ENCODE measurements around the gene FANK1. TPM values are rescaled to one million over a fixed set of nuclear protein-coding genes. Genes with fewer than 3 reads are reported as not detected.
"Not testable (repeated sequence)": the region's sequence is repeated elsewhere in the genome, so short reads cannot be mapped to it uniquely, and the experiment has no call there.

The FANK1 gene
- total RNA-seq, 1 donor from 2014 or later: 9.5 TPM

- no peaks in the 10 kb centered on the region for H3K27me3 Mint-ChIP-seq
- no peak for TF ChIP-seq CTCF (conservative IDR thresholded peaks at IDR 0.05)
- no peaks in the 10 kb centered on the region for H3K4me1 Mint-ChIP-seq (ENCODE audit: unreplicated experiment)
- H3K27ac Mint-ChIP-seq: no peak overlapping the region
- peaks cover 4% of the 10 kb centered on the region for H3K36me3 Mint-ChIP-seq
- H3K4me3 Mint-ChIP-seq: no peak overlapping the region
- DNase-seq (ENCODE audit: extremely low spot score, unreplicated experiment): no peak
- peaks cover 5% of the 10 kb centered on the region for H3K9me3 Mint-ChIP-seq
These were observed 65.8 kb downstream of the FANK1 start for GRCh38 chr10:125962200-125962599.

GRCh38 chr10:125964558-125964957 is 68.2 kb downstream of the FANK1 start:
- no peak for DNase-seq (ENCODE audit: extremely low spot score, unreplicated experiment)

GRCh38 chr10:125967533-125967932 is 71.2 kb downstream of the FANK1 start:
- Mint-ChIP-seq H3K36me3 (no peaks in the 10 kb centered on the region), H3K27ac (no peak overlapping the region), H3K9me3 (no peaks in the 10 kb centered on the region), H3K4me1 (ENCODE audit: unreplicated experiment) (no peaks in the 10 kb centered on the region), H3K4me3 (no peak overlapping the region), H3K27me3 (no peaks in the 10 kb centered on the region)
- DNase-seq (ENCODE audit: extremely low spot score, unreplicated experiment): no peak
- no peak for TF ChIP-seq CTCF (conservative IDR thresholded peaks at IDR 0.05)

More at GRCh38 chr10:125964558-125964957, 68.2 kb downstream of the FANK1 start:
- Mint-ChIP-seq H3K4me1 (ENCODE audit: unreplicated experiment) (no peaks in the 10 kb centered on the region), H3K36me3 (peaks cover 4% of the 10 kb centered on the region), H3K9me3 (peaks cover 5% of the 10 kb centered on the region), H3K4me3 (no peak overlapping the region), H3K27me3 (no peaks in the 10 kb centered on the region), H3K27ac (no peak overlapping the region)
- TF ChIP-seq CTCF (conservative IDR thresholded peaks at IDR 0.05): no peak

- DNase-seq (ENCODE audit: extremely low spot score, unreplicated experiment); H3K4me3 Mint-ChIP-seq; H3K27me3 Mint-ChIP-seq; H3K36me3 Mint-ChIP-seq; H3K9me3 Mint-ChIP-seq; H3K4me1 Mint-ChIP-seq (ENCODE audit: unreplicated experiment); H3K27ac Mint-ChIP-seq: not testable (repeated sequence)
These were observed 73.8 kb downstream of the FANK1 start for GRCh38 chr10:125970077-125970630.

- peaks cover 3% of the 10 kb centered on the region for H3K9me3 Mint-ChIP-seq
- no peak for TF ChIP-seq CTCF (conservative IDR thresholded peaks at IDR 0.05)
- H3K4me3 Mint-ChIP-seq: no peak overlapping the region
- no peak overlapping the region for H3K27ac Mint-ChIP-seq
- H3K36me3 Mint-ChIP-seq: no peaks in the 10 kb centered on the region
- DNase-seq (ENCODE audit: extremely low spot score, unreplicated experiment): no peak
- peaks cover under 1% of the 10 kb centered on the region for H3K4me1 Mint-ChIP-seq (ENCODE audit: unreplicated experiment)
- no peaks in the 10 kb centered on the region for H3K27me3 Mint-ChIP-seq
These were observed 80.7 kb downstream of the FANK1 start for GRCh38 chr10:125976960-125977605.

- Mint-ChIP-seq H3K36me3 (no peaks in the 10 kb centered on the region), H3K27ac (no peak overlapping the region), H3K9me3 (peaks cover 1% of the 10 kb centered on the region), H3K27me3 (no peaks in the 10 kb centered on the region), H3K4me3 (no peak overlapping the region), H3K4me1 (ENCODE audit: unreplicated experiment) (peaks cover 11% of the 10 kb centered on the region)
- TF ChIP-seq CTCF (conservative IDR thresholded peaks at IDR 0.05): no peak
- no peak for DNase-seq (ENCODE audit: extremely low spot score, unreplicated experiment)
These were observed 83.6 kb downstream of the FANK1 start for GRCh38 chr10:125979976-125980375.
